Thyroid gland (tissue), 4 donors: ENCODE data around the gene CGB3.

ENCODE experiments used
- POLR2A ChIP-seq, 2 donors: fragments of 450-650 bp; IDR thresholded peaks; one replicate each; pipeline ENCODE4 v1.6.1; 2017; ENCODE audit warnings: antibody characterized with exemption in 2 of 2, mild to moderate bottlenecking in 2 of 2, moderate library complexity in 1 of 2
- TF ChIP-seq, protein P1 (sequence below), 6 experiments: fragments of 200-600 bp in 3 of 6; fragments of 450-650 bp in 3 of 6; sonication (generic) in 3 of 6; IDR thresholded peaks; one replicate each; pipeline ENCODE4 v1.5.1; 2016 to 2019; ENCODE audit warnings: antibody characterized with exemption in 6 of 6, mild to moderate bottlenecking in 2 of 6, inconsistent platforms in 1 of 6, moderate library complexity in 1 of 6

DNA sequence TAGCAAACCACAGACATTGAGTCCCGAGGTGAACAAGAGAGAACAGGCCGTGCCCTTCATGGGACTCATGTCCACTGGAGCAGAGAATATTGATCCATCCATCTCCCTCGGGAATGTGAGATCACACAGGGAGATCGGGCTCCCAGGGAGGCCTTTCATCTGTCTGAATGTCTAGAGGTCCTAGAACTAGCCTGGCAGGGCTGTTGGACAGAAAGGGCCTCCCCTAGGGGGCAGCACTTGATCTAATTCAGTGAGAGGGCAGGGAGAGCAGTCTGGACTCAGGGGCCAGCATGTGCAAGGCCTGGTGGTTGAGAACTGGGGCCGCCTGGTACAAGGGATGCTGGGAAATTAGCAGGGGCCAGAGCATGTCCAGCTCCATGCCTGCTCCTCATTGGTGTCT, 26.2 kb downstream of the CGB3 start:
- TF ChIP-seq, protein P1, sequence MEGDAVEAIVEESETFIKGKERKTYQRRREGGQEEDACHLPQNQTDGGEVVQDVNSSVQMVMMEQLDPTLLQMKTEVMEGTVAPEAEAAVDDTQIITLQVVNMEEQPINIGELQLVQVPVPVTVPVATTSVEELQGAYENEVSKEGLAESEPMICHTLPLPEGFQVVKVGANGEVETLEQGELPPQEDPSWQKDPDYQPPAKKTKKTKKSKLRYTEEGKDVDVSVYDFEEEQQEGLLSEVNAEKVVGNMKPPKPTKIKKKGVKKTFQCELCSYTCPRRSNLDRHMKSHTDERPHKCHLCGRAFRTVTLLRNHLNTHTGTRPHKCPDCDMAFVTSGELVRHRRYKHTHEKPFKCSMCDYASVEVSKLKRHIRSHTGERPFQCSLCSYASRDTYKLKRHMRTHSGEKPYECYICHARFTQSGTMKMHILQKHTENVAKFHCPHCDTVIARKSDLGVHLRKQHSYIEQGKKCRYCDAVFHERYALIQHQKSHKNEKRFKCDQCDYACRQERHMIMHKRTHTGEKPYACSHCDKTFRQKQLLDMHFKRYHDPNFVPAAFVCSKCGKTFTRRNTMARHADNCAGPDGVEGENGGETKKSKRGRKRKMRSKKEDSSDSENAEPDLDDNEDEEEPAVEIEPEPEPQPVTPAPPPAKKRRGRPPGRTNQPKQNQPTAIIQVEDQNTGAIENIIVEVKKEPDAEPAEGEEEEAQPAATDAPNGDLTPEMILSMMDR (IDR thresholded peaks at IDR 0.05): peak in 1 of 6 experiments; percentile 12
- no peak for TF ChIP-seq POLR2A (IDR thresholded peaks at IDR 0.05)
